OCI-LY7 (cell line): ENCODE data around the gene MCF2L2. TPM values are rescaled to one million over a fixed set of nuclear protein-coding genes. Genes with fewer than 3 reads are reported as not detected.

ENCODE experiments used
- BruUV-seq: library from RNA; stranded (reverse); fragments of 400-500 nt; replicated peaks from 2 replicates; lab custom pipeline; 2021; lab: Mats Ljungman, UMichigan
- CTCF ChIA-PET: fragments of 300-600 bp; sonication (Branson Sonifier 250); formaldehyde crosslinking; loops from one replicate; lab custom pipeline; 2022; ENCODE audit warnings: antibody characterized with exemption; ENCODE audit not compliant: unreplicated experiment; lab: Charles Lee
- POLR2A ChIA-PET: fragments of 300-600 bp; sonication (Branson Sonifier 250); formaldehyde crosslinking; loops from one replicate; lab custom pipeline; 2022; ENCODE audit warnings: antibody characterized with exemption; lab: Charles Lee
- DNase-seq: peaks from one replicate; pipeline ENCODE4 v3.0.0-alpha.2; 2015; ENCODE audit warnings: low spot score
- H2AFZ ChIP-seq: fragments of 200-600 bp; sonication (generic), shearing (Covaris generic); 2 replicates; pipeline ENCODE4 v1.6.1; 2014; ENCODE audit warnings: mild to moderate bottlenecking, antibody characterized with exemption, low read length, moderate library complexity
- H3K27ac ChIP-seq: fragments of 200-600 bp; sonication (generic); 2 replicates; pipeline ENCODE4 v1.5.1; 2014; ENCODE audit warnings: mixed run types, low read depth, mild to moderate bottlenecking, moderate library complexity, low read length, inconsistent platforms; ENCODE audit not compliant: poor library complexity, severe bottlenecking
- H3K36me3 ChIP-seq: fragments of 200-600 bp; sonication (generic); 2 replicates; pipeline ENCODE4 v1.6.1; 2014; ENCODE audit warnings: mild to moderate bottlenecking, antibody characterized with exemption, low read length, moderate library complexity, mixed read lengths; ENCODE audit not compliant: insufficient read depth
- H3K4me1 ChIP-seq: fragments of 200-600 bp; sonication (generic); 2 replicates; pipeline ENCODE4 v1.5.1; 2014; ENCODE audit warnings: mild to moderate bottlenecking, low read length; ENCODE audit not compliant: insufficient read depth, poor library complexity, severe bottlenecking
- H3K4me2 ChIP-seq: fragments of 200-600 bp; sonication (generic); 2 replicates; pipeline ENCODE4 v1.6.1; 2014; ENCODE audit warnings: mild to moderate bottlenecking, low read length
- H3K4me3 ChIP-seq: fragments of 200-600 bp; sonication (generic); 2 replicates; pipeline ENCODE4 v1.5.1; 2014; ENCODE audit warnings: mild to moderate bottlenecking, low read depth, low read length; ENCODE audit not compliant: poor library complexity, severe bottlenecking
- H3K79me2 ChIP-seq: fragments of 200-600 bp; sonication (generic); 2 replicates; pipeline ENCODE4 v1.6.1; 2016; ENCODE audit warnings: low read depth, mild to moderate bottlenecking, low read length, moderate library complexity, mixed read lengths; ENCODE audit not compliant: insufficient read depth
- H3K9me2 ChIP-seq: fragments of 200-600 bp; sonication (generic); 2 replicates; pipeline ENCODE4 v1.6.1; 2016; ENCODE audit warnings: mild to moderate bottlenecking, low read length, mixed read lengths; ENCODE audit not compliant: insufficient read depth
- H3K9me3 ChIP-seq: fragments of 200-600 bp; sonication (generic); 2 replicates; pipeline ENCODE4 v1.6.1; 2014; ENCODE audit warnings: mild to moderate bottlenecking, mixed run types, low read length, mixed read lengths
- H4K20me1 ChIP-seq: fragments of 200-600 bp; sonication (generic); 2 replicates; pipeline ENCODE4 v1.6.1; 2014; ENCODE audit warnings: mild to moderate bottlenecking, antibody characterized with exemption, low read length, moderate library complexity, mixed read lengths; ENCODE audit not compliant: insufficient read depth
- EZH2phosphoT487 ChIP-seq: fragments of 200-600 bp; sonication (generic); IDR thresholded peaks from 2 replicates; pipeline ENCODE4 v1.6.1; 2018; ENCODE audit warnings: low read depth, borderline replicate concordance, mild to moderate bottlenecking, mixed run types, antibody characterized with exemption, low read length, moderate library complexity, mixed read lengths
- intact Hi-C: fragments of 100-400 bp; cut with micrococcal nuclease; formaldehyde crosslinking; loops from one replicate; pipeline ENCODE4 v1.10.0; 2022; ENCODE audit not compliant: unreplicated experiment
- total RNA-seq, 2 experiments: library from RNA; depleted of rRNA in 1 of 2; stranded (reverse); fragments of >200 nt in 1 of 2; shearing (Covaris generic) in 1 of 2; gene quantifications; 2 replicates each; pipeline ENCODE4 v1.2.3, GENCODE V29; 2014 to 2022
- TF ChIP-seq, protein P1 (sequence below): fragments of 200-600 bp; sonication (generic); conservative IDR thresholded peaks from 2 replicates; pipeline ENCODE4 v1.5.1; 2014; ENCODE audit warnings: mild to moderate bottlenecking, antibody characterized with exemption, low read length, moderate library complexity, mixed read lengths

MCF2L2 gene
- total RNA-seq, 2 experiments from 2014 or later, result 6.6 to 8.0 TPM

GRCh38 chr3:183272142-183272541, 156.3 kb downstream of the MCF2L2 start:
- Histone ChIP-seq H4K20me1 (no peaks in the 10 kb centered on the region), H3K9me3 (no peaks in the 10 kb centered on the region), H2AFZ (no peak overlapping the region), H3K9me2 (no peaks in the 10 kb centered on the region), H3K4me3 (no peak overlapping the region), H3K4me1 (no peaks in the 10 kb centered on the region), H3K36me3 (no peaks in the 10 kb centered on the region), H3K4me2 (no peak overlapping the region), H3K27ac (no peak overlapping the region), H3K79me2 (no peaks in the 10 kb centered on the region)
- TF ChIP-seq, protein P1, sequence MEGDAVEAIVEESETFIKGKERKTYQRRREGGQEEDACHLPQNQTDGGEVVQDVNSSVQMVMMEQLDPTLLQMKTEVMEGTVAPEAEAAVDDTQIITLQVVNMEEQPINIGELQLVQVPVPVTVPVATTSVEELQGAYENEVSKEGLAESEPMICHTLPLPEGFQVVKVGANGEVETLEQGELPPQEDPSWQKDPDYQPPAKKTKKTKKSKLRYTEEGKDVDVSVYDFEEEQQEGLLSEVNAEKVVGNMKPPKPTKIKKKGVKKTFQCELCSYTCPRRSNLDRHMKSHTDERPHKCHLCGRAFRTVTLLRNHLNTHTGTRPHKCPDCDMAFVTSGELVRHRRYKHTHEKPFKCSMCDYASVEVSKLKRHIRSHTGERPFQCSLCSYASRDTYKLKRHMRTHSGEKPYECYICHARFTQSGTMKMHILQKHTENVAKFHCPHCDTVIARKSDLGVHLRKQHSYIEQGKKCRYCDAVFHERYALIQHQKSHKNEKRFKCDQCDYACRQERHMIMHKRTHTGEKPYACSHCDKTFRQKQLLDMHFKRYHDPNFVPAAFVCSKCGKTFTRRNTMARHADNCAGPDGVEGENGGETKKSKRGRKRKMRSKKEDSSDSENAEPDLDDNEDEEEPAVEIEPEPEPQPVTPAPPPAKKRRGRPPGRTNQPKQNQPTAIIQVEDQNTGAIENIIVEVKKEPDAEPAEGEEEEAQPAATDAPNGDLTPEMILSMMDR, result no peak
- TF ChIP-seq EZH2phosphoT487, result no peak
- DNase-seq, result no peak
- ChIA-PET CTCF (no interaction called here), POLR2A (interaction anchor here (0.6 to 1.1 kb wide), 2 partner anchors 15 to 125 kb away, joined by 3 read pairs; no protein-coding TSS in a partner anchor)
- intact Hi-C loops, result no loop called here
- no TSS peak for BruUV-seq

GRCh38 chr3:183270344-183270743, 158.1 kb downstream of the MCF2L2 start:
- POLR2A ChIA-PET, result interaction anchor here (1.0 kb wide), 1 partner anchor 10 kb away, joined by 4 read pairs; no protein-coding TSS in a partner anchor
- Histone ChIP-seq H3K79me2 (no peaks in the 10 kb centered on the region), H4K20me1 (no peaks in the 10 kb centered on the region), H3K9me2 (no peaks in the 10 kb centered on the region), H2AFZ (no peak overlapping the region), H3K4me3 (no peak overlapping the region), H3K4me1 (no peaks in the 10 kb centered on the region), H3K4me2 (no peak overlapping the region), H3K27ac (no peak overlapping the region), H3K9me3 (no peaks in the 10 kb centered on the region), H3K36me3 (no peaks in the 10 kb centered on the region)
- CTCF ChIA-PET, result no interaction called here
- TF ChIP-seq, protein P1, result no peak
- no peak for TF ChIP-seq EZH2phosphoT487
- intact Hi-C loops, result no loop called here
- no TSS peak for BruUV-seq
- no peak for DNase-seq

DNA sequence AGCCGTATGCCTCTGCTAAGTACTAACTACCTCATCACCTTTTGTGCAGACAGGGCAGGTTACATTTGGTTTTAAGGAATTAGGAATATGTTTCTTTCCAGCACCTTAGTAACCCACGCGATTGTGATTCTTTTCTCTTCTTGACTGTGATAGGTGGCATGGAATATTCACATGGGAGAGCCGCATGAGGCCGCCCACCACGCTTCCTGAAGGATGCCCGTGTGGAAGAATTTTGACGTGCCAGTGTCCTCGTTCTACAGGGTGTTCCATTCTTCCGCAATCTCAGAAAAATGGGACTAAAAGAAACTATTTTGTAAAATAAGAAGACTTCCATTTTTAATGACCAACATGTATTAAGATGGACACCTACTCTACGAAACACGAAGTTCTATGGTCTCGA, 159.1 kb downstream of the MCF2L2 start:
- Histone ChIP-seq H3K27ac (no peak overlapping the region), H4K20me1 (no peaks in the 10 kb centered on the region), H3K4me3 (no peak overlapping the region), H3K9me2 (no peaks in the 10 kb centered on the region), H2AFZ (no peak overlapping the region), H3K36me3 (no peaks in the 10 kb centered on the region), H3K4me1 (no peaks in the 10 kb centered on the region), H3K79me2 (no peaks in the 10 kb centered on the region), H3K4me2 (no peak overlapping the region), H3K9me3 (no peaks in the 10 kb centered on the region)
- BruUV-seq, result no TSS peak
- no peak for DNase-seq
- intact Hi-C loops, result no loop called here
- TF ChIP-seq, protein P1, result no peak
- no peak for TF ChIP-seq EZH2phosphoT487
- ChIA-PET POLR2A (interaction anchor here (1.0 kb wide), 1 partner anchor 9 kb away, joined by 4 read pairs; no protein-coding TSS in a partner anchor), CTCF (no interaction called here)
